Thyroid gland (tissue), 4 donors: ENCODE data around the gene CC2D2B. TPM values are rescaled to one million over a fixed set of nuclear protein-coding genes. Genes with fewer than 3 reads are reported as not detected.

Experiments used
- DNase-seq, 2 donors: peaks; one replicate each; pipeline ENCODE4 v3.0.0-alpha.2; 2019
- H3K27ac ChIP-seq, 3 donors: fragments of 200-600 bp; sonication (generic); 1 replicate in 2 of 3; 2 replicates in 1 of 3; pipeline ENCODE4 v1.5.1; 2016 to 2019; ENCODE audit warnings: mild to moderate bottlenecking in 1 of 3, moderate library complexity in 1 of 3
- H3K27me3 ChIP-seq: fragments of 200-600 bp; sonication (generic); one replicate; pipeline ENCODE4 v1.5.1; 2019
- H3K36me3 ChIP-seq, 2 donors: fragments of 200-600 bp; sonication (generic); one replicate each; pipeline ENCODE4 v1.5.1; 2016 to 2019
- H3K4me1 ChIP-seq, 2 donors: fragments of 200-600 bp; sonication (generic); one replicate each; pipeline ENCODE4 v1.5.1; 2017 to 2019
- H3K4me3 ChIP-seq, 3 donors: fragments of 200-600 bp; sonication (generic); replicated peaks in 1 of 3; 1 replicate in 2 of 3; 2 replicates in 1 of 3; pipeline ENCODE4 v1.5.1; 2016; ENCODE audit warnings: mild to moderate bottlenecking in 1 of 3
- H3K9me3 ChIP-seq: fragments of 200-600 bp; sonication (generic); one replicate; pipeline ENCODE4 v1.5.1; 2017
- POLR2A ChIP-seq, 2 donors: fragments of 450-650 bp; IDR thresholded peaks; one replicate each; pipeline ENCODE4 v1.6.1; 2017; ENCODE audit warnings: antibody characterized with exemption in 2 of 2, mild to moderate bottlenecking in 2 of 2, moderate library complexity in 1 of 2
- WGBS, 2 donors: methylation state at CpG; one replicate each; pipeline ENCODE4 v1.1.5; 2017; 5-methylcytosine and 5-hydroxymethylcytosine counted together
- intact Hi-C: fragments of 100-400 bp; cut with DNase I; formaldehyde crosslinking; loops from one replicate; pipeline ENCODE4 v1.15.1; 2023
- total RNA-seq, 4 donors: library from RNA; depleted of rRNA; stranded (reverse); fragments of >200 nt; gene quantifications; one replicate each; pipeline ENCODE4 v1.2.3, GENCODE V29; 2016
- TF ChIP-seq, protein P1 (sequence below), 6 experiments: fragments of 200-600 bp in 3 of 6; fragments of 450-650 bp in 3 of 6; sonication (generic) in 3 of 6; IDR thresholded peaks; one replicate each; pipeline ENCODE4 v1.5.1; 2016 to 2019; ENCODE audit warnings: antibody characterized with exemption in 6 of 6, mild to moderate bottlenecking in 2 of 6, inconsistent platforms in 1 of 6, moderate library complexity in 1 of 6

CC2D2B gene
- total RNA-seq, 4 donors from 2014 or later, result 1.2 to 2.3 (median 2.1) TPM

DNA sequence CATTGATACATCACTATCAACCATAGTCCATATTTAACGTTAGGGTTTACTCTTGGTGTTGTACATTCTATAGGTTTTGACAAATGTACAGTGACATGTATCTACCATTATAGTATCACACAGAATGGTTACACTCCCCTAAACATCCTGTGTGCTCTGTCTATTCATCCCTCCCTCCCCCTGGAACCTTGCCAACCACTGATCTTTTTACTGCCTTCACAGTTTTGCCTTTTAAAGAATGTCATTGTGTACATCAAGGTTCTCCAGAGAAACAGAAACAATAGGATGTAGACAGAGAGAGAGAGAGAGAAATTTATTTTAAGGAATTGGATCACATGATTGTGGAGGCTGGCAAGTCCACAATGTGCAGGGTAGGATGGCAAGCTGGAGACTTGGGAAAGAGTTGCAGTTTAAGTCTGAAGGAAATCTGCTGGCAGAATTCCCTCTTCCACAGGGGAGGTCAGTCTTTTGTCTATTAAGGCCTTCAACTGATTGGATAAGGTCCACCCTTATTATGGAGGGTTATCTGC, 90.5 kb downstream of the CC2D2B start:
- Histone ChIP-seq H3K9me3 (no peaks in the 10 kb centered on the region), H3K4me1 (peaks cover 0 to 8% of the 10 kb centered on the region in 2 donors), H3K27me3 (no peaks in the 10 kb centered on the region), H3K27ac (no peak overlapping the region), H3K4me3 (no peak overlapping the region), H3K36me3 (no peaks in the 10 kb centered on the region)
- WGBS, 2 donors, result 91 to 93% methylated on average over 1 of the region's 1 CpG
- TF ChIP-seq, protein P1, sequence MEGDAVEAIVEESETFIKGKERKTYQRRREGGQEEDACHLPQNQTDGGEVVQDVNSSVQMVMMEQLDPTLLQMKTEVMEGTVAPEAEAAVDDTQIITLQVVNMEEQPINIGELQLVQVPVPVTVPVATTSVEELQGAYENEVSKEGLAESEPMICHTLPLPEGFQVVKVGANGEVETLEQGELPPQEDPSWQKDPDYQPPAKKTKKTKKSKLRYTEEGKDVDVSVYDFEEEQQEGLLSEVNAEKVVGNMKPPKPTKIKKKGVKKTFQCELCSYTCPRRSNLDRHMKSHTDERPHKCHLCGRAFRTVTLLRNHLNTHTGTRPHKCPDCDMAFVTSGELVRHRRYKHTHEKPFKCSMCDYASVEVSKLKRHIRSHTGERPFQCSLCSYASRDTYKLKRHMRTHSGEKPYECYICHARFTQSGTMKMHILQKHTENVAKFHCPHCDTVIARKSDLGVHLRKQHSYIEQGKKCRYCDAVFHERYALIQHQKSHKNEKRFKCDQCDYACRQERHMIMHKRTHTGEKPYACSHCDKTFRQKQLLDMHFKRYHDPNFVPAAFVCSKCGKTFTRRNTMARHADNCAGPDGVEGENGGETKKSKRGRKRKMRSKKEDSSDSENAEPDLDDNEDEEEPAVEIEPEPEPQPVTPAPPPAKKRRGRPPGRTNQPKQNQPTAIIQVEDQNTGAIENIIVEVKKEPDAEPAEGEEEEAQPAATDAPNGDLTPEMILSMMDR (IDR thresholded peaks at IDR 0.05), result no peak
- no peak for TF ChIP-seq POLR2A (IDR thresholded peaks at IDR 0.05)
- intact Hi-C loops, result no loop called here
- no peak for DNase-seq

DNA sequence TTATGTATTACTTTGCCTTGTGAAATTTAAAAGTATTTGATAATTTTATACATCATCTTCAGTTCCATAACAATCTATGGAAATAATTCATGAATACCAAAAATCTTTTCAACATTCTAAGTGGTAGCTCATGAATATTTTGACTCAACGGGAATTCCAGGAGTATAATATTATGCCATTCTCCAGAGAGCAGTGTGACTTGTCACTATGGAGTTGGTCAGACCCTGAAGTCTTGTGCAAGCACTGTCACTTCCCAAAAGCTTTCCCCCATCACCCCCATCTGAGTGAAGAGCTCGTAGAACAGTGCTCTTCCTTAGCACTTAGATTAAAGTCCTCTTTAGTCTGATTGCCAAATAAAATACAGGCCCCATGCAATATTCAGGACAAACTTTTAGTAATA, 106.2 kb downstream of the CC2D2B start:
- 92 to 96% methylated on average over 2 of the region's 2 CpGs for WGBS, 2 donors
- H3K27ac ChIP-seq, result no peak overlapping the region
- H3K27me3 ChIP-seq, result no peaks in the 10 kb centered on the region
- H3K4me3 ChIP-seq, result no peak overlapping the region
- DNase-seq, result no peak
- no peaks in the 10 kb centered on the region for H3K36me3 ChIP-seq
- no peaks in the 10 kb centered on the region for H3K4me1 ChIP-seq
- intact Hi-C loops, result no loop called here
- TF ChIP-seq POLR2A (IDR thresholded peaks at IDR 0.05), result no peak
- TF ChIP-seq, protein P1 (IDR thresholded peaks at IDR 0.05), result no peak
- H3K9me3 ChIP-seq, result no peaks in the 10 kb centered on the region

DNA sequence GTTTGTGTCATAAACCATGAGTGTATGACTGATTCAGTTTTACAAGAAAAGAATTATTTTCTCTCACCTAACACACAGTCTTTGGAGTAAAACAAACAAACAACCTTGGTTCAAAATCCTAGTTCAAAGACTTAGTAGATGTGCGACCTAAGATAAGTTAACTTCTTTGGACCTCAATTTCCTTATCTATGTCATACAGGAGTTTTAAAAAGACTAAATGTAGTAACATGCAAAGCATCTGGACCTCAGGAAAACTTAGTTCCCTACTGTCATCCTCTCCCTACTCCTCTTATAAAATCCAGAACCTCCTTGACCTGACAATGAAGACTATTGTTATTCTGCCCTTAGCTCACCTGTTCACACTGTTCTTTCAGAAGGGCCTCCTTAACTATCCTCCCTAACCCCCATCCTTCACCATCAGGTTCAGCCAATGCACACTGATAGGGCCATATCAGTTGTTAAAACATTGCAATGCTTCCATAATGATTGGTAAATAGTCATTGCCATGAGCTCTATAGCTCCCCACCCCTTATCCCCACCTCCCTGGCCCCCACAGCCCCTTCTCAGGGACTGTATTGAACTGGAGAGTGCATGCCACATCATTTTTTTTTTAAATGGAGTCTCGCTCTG, 106.8 kb downstream of the CC2D2B start:
- no peak for TF ChIP-seq POLR2A (IDR thresholded peaks at IDR 0.05)
- TF ChIP-seq, protein P1 (IDR thresholded peaks at IDR 0.05), result no peak
- Histone ChIP-seq H3K27me3 (no peaks in the 10 kb centered on the region), H3K36me3 (no peaks in the 10 kb centered on the region), H3K9me3 (no peaks in the 10 kb centered on the region), H3K4me3 (no peak overlapping the region), H3K4me1 (no peaks in the 10 kb centered on the region), H3K27ac (no peak overlapping the region)
- WGBS, 2 donors, result 96 to 97% methylated on average over 2 of the region's 2 CpGs
- intact Hi-C loops, result no loop called here
- DNase-seq, result no peak

DNA sequence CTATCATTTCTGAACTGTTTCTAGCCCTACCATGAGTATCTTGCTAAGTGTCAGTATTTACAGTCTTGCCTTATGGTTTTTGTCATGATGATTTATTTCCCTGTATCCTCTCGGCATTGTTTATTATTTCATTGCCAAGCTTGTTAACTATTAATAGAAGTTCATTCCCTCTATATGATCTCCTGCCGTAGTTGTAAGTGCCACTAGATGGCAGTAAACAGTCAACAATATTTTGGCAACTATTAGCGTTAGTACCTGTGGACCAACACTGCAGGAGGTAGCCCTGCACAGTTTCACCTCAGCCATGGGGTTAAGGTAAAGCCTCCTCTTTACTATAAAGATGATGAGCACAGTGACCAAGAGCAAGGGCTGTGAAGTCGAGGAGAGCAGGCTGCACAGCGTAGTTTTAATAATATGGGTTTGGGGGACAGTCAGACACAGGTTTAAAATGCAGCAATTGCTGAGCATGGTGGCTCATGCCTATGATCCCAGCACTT, 109.5 kb downstream of the CC2D2B start:
- WGBS, 2 donors, result 16 to 19% methylated on average over 5 of the region's 5 CpGs
- peak; percentile 6 to 7 for DNase-seq
- no peak overlapping the region for H3K4me3 ChIP-seq
- no peaks in the 10 kb centered on the region for H3K36me3 ChIP-seq
- no peaks in the 10 kb centered on the region for H3K4me1 ChIP-seq
- no peak overlapping the region for H3K27ac ChIP-seq
- no peaks in the 10 kb centered on the region for H3K9me3 ChIP-seq
- no peaks in the 10 kb centered on the region for H3K27me3 ChIP-seq
- no peak for TF ChIP-seq POLR2A (IDR thresholded peaks at IDR 0.05)
- TF ChIP-seq, protein P1 (IDR thresholded peaks at IDR 0.05), result peak; percentile 16 to 80 (median 52)
- intact Hi-C loops, result no loop called here

DNA sequence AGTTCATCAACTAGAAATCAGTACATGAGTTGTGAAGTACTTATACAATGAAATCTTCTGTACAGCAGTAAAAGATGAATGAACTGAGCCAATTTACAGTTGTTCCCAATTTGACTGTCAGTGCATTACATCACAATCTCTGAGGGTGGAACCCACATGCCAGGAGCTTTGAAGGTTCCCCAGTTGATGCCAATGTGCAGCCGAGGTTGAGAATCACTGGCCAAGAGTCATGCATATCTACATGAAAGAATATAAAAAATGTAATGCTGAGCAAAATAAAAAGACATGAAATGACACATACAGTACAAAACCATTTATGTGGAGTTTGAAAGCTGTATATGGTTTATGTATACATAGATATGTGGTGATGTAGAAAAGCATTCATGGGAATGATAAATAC, 113.6 kb downstream of the CC2D2B start:
- no peak overlapping the region for H3K27ac ChIP-seq
- WGBS, 2 donors, result 89 to 91% methylated on average over 1 of the region's 1 CpG
- H3K36me3 ChIP-seq, result no peaks in the 10 kb centered on the region
- intact Hi-C loops, result no loop called here
- H3K4me3 ChIP-seq, result no peak overlapping the region
- H3K9me3 ChIP-seq, result no peaks in the 10 kb centered on the region
- DNase-seq, result no peak
- H3K27me3 ChIP-seq, result no peaks in the 10 kb centered on the region
- TF ChIP-seq, protein P1 (IDR thresholded peaks at IDR 0.05), result no peak
- TF ChIP-seq POLR2A (IDR thresholded peaks at IDR 0.05), result no peak
- H3K4me1 ChIP-seq, result no peaks in the 10 kb centered on the region
